ENCODE data around the gene PKD1.

- no peak for TF ChIP-seq CTCF (IDR thresholded peaks at IDR 0.05; ENCODE audit: poor library complexity, severe bottlenecking)
- no peak for TF ChIP-seq POLR2AphosphoS5 (IDR thresholded peaks at IDR 0.05)
These were observed 81.0 kb downstream of the PKD1 start for GRCh38 chr16:2054543-2055245.

Data from neural cell (in vitro differentiated cells).